NT2/D1 (cell line): ENCODE measurements around the gene MPRIP.

ENCODE experiments used
- YY1 ChIP-seq: IDR thresholded peaks from 2 replicates; pipeline ENCODE4 v1.6.1; 2011; ENCODE audit not compliant: insufficient read length, insufficient read depth
- ZNF274 ChIP-seq: IDR thresholded peaks from 2 replicates; pipeline ENCODE4 v1.6.1; 2011; ENCODE audit warnings: mild to moderate bottlenecking, low read depth, low read length

DNA sequence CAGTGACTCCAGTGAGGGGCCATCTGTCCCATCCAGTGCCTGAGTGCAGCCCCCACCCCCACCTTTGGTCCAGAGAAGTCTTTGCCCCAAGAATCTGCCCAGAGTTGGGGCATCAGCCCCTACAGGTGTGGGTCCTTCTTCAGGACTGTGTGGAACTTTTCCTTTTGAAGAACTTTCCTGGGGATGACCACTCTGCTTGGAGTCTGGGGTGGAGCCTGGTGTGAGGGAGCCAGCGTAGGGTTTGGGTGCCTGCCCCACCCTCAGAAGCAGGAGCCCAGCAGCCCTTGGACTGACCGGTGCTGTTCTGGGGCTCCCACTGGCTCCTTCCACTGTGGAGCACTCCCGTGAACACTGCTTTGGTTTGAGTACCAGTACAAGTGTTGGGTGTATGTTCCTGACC, 19.3 kb downstream of the MPRIP start:
- no peak for TF ChIP-seq ZNF274
- no peak for TF ChIP-seq YY1
